GM12891 (cell line): ENCODE data around the gene ADCK1.

Experiments used
- PAX5 ChIP-seq: IDR thresholded peaks from 2 replicates; pipeline ENCODE4 v1.6.1; 2011; ENCODE audit warnings: low read length, moderate library complexity, mild to moderate bottlenecking; ENCODE audit not compliant: insufficient read depth, severe bottlenecking
- POLR2A ChIP-seq: IDR thresholded peaks from 2 replicates; pipeline ENCODE4 v1.6.1; 2011; ENCODE audit warnings: low read depth, low read length, control low read depth
- POLR2AphosphoS5 ChIP-seq: IDR thresholded peaks from 2 replicates; pipeline ENCODE4 v1.6.1; 2011; ENCODE audit warnings: low read depth, low read length, control low read depth
- POU2F2 ChIP-seq: IDR thresholded peaks from 2 replicates; pipeline ENCODE4 v1.6.1; 2011; ENCODE audit warnings: low read depth, mild to moderate bottlenecking, control low read depth, low read length, moderate library complexity
- TAF1 ChIP-seq: IDR thresholded peaks from 2 replicates; pipeline ENCODE4 v1.6.1; 2011; ENCODE audit warnings: low read depth, low read length, control low read depth

GRCh38 chr14:77980475-77981321 is 180.8 kb downstream of the ADCK1 start:
- no peak for TF ChIP-seq POLR2AphosphoS5
- no peak for TF ChIP-seq POLR2A
- TF ChIP-seq POU2F2: no peak
- no peak for TF ChIP-seq TAF1
- no peak for TF ChIP-seq PAX5
